Activated CD4-positive, alpha-beta memory T cell treated with anti-CD3 and anti-CD28 coated beads, Interleukin-2, amount 10 ng/mL, durations not matched to agents 7 days and 5 days (primary cell): ENCODE data around the gene LALBA. TPM values are rescaled to one million over a fixed set of nuclear protein-coding genes. Genes with fewer than 3 reads are reported as not detected.
"Not testable (repeated sequence)": the region's sequence is repeated elsewhere in the genome, so short reads cannot be mapped to it uniquely, and the experiment has no call there.

Source experiments
- CTCF ChIA-PET: fragments of 350-600 bp; sonication (Branson Sonifier 250); formaldehyde crosslinking; loops from one replicate; lab custom pipeline; 2021; ENCODE audit warnings: antibody characterized with exemption, inconsistent platforms; lab: Charles Lee
- POLR2A ChIA-PET: fragments of 350-600 bp; sonication (Branson Sonifier 250); formaldehyde crosslinking; loops from one replicate; lab custom pipeline; 2021; ENCODE audit warnings: antibody characterized with exemption; lab: Charles Lee
- DNase-seq: peaks from one replicate; pipeline ENCODE4 v3.0.0-alpha.2; 2020
- H3K27ac Mint-ChIP-seq: one replicate; pipeline ENCODE4 v1.8.0; 2021; ENCODE audit warnings: mild to moderate bottlenecking, mixed read lengths
- H3K27me3 Mint-ChIP-seq: one replicate; pipeline ENCODE4 v1.8.0; 2021; ENCODE audit warnings: mixed read lengths
- H3K36me3 Mint-ChIP-seq: one replicate; pipeline ENCODE4 v1.8.0; 2021; ENCODE audit warnings: low read depth, mixed read lengths
- H3K4me1 Mint-ChIP-seq: one replicate; pipeline ENCODE4 v1.8.0; 2021; ENCODE audit warnings: mixed read lengths
- H3K4me3 Mint-ChIP-seq: one replicate; pipeline ENCODE4 v1.8.0; 2021; ENCODE audit warnings: mild to moderate bottlenecking, mixed read lengths
- H3K9me3 Mint-ChIP-seq: one replicate; pipeline ENCODE4 v1.8.0; 2021; ENCODE audit warnings: mixed read lengths
- total RNA-seq, 2 experiments: library from RNA; stranded (reverse); gene quantifications; one replicate each; pipeline ENCODE4 v1.2.3, GENCODE V29; 2021

LALBA gene
- total RNA-seq, 2 experiments from 2014 or later = not detected

GRCh38 chr12:48567731-48568130 is 2.1 kb downstream of the LALBA start:
- H3K4me1 Mint-ChIP-seq = no peaks in the 10 kb centered on the region
- H3K36me3 Mint-ChIP-seq = no peaks in the 10 kb centered on the region
- ChIA-PET CTCF (interaction anchor here (0.6 kb wide), 1 partner anchor 185 kb away, joined by 3 read pairs; no protein-coding TSS in a partner anchor), POLR2A (no interaction called here)
- no peaks in the 10 kb centered on the region for H3K9me3 Mint-ChIP-seq
- peaks cover 14% of the 10 kb centered on the region for H3K27me3 Mint-ChIP-seq
- DNase-seq = no peak
- H3K4me3 Mint-ChIP-seq = no peak overlapping the region
- H3K27ac Mint-ChIP-seq = no peak overlapping the region

- no peak for DNase-seq
- Mint-ChIP-seq H3K27ac (no peak overlapping the region), H3K27me3 (no peaks in the 10 kb centered on the region), H3K4me3 (no peak overlapping the region), H3K9me3 (no peaks in the 10 kb centered on the region), H3K36me3 (no peaks in the 10 kb centered on the region), H3K4me1 (no peaks in the 10 kb centered on the region)
- ChIA-PET POLR2A (no interaction called here), CTCF (no interaction called here)
These were observed 11.9 kb downstream of the LALBA start for GRCh38 chr12:48557919-48558318.

- CTCF ChIA-PET = no interaction called here
- peaks cover 2% of the 10 kb centered on the region for H3K9me3 Mint-ChIP-seq
- DNase-seq = no peak
These were observed 13.2 kb downstream of the LALBA start for GRCh38 chr12:48556631-48557030.

GRCh38 chr12:48553666-48554343 is 16.0 kb downstream of the LALBA start:
- H3K4me1 Mint-ChIP-seq, H3K4me3 Mint-ChIP-seq, H3K9me3 Mint-ChIP-seq, H3K27ac Mint-ChIP-seq, CTCF ChIA-PET, POLR2A ChIA-PET, H3K36me3 Mint-ChIP-seq: not testable (repeated sequence)
- peak; percentile 31 for DNase-seq
- H3K27me3 Mint-ChIP-seq = peaks cover 15% of the 10 kb centered on the region

More at GRCh38 chr12:48556631-48557030, 13.2 kb downstream of the LALBA start:
- Mint-ChIP-seq H3K36me3 (no peaks in the 10 kb centered on the region), H3K4me1 (no peaks in the 10 kb centered on the region), H3K27ac (no peak overlapping the region), H3K27me3 (no peaks in the 10 kb centered on the region), H3K4me3 (no peak overlapping the region)
- POLR2A ChIA-PET = no interaction called here

- H3K9me3 Mint-ChIP-seq, H3K27ac Mint-ChIP-seq, CTCF ChIA-PET, H3K36me3 Mint-ChIP-seq, H3K4me3 Mint-ChIP-seq, H3K4me1 Mint-ChIP-seq, POLR2A ChIA-PET, DNase-seq: not testable (repeated sequence)
- peaks cover 20% of the 10 kb centered on the region for H3K27me3 Mint-ChIP-seq
These were observed 18.2 kb downstream of the LALBA start for GRCh38 chr12:48551636-48552035.

GRCh38 chr12:48547012-48547411 is 22.8 kb downstream of the LALBA start:
- H3K27ac Mint-ChIP-seq, H3K9me3 Mint-ChIP-seq, DNase-seq, H3K4me3 Mint-ChIP-seq, POLR2A ChIA-PET, H3K36me3 Mint-ChIP-seq, CTCF ChIA-PET, H3K4me1 Mint-ChIP-seq: not testable (repeated sequence)
- peaks cover 23% of the 10 kb centered on the region for H3K27me3 Mint-ChIP-seq

GRCh38 chr12:48545833-48546469 is 23.9 kb downstream of the LALBA start:
- H3K4me1 Mint-ChIP-seq = no peaks in the 10 kb centered on the region
- H3K9me3 Mint-ChIP-seq = no peaks in the 10 kb centered on the region
- DNase-seq = no peak
- ChIA-PET POLR2A (no interaction called here), CTCF (interaction anchor here (0.6 to 6.6 kb wide), 3 partner anchors 21 to 1262 kb away, joined by 3 to 101 read pairs (median 4); no protein-coding TSS in a partner anchor)
- no peak overlapping the region for H3K4me3 Mint-ChIP-seq
- H3K27ac Mint-ChIP-seq = no peak overlapping the region
- H3K27me3 Mint-ChIP-seq = peaks cover 23% of the 10 kb centered on the region
- H3K36me3 Mint-ChIP-seq = no peaks in the 10 kb centered on the region

- CTCF ChIA-PET = interaction anchor here (0.6 to 6.6 kb wide), 10 partner anchors 13 to 269 kb away, joined by 3 to 101 read pairs (median 4); no protein-coding TSS in a partner anchor
- H3K27ac Mint-ChIP-seq = no peak overlapping the region
- peak; percentile 60 for DNase-seq
- H3K27me3 Mint-ChIP-seq = peaks cover 2% of the 10 kb centered on the region
- peaks cover 3% of the 10 kb centered on the region for H3K4me1 Mint-ChIP-seq
- no peaks in the 10 kb centered on the region for H3K36me3 Mint-ChIP-seq
- H3K4me3 Mint-ChIP-seq = no peak overlapping the region
- POLR2A ChIA-PET = no interaction called here
- H3K9me3 Mint-ChIP-seq = no peaks in the 10 kb centered on the region
These were observed 27.4 kb downstream of the LALBA start for GRCh38 chr12:48542300-48542928.

DNA sequence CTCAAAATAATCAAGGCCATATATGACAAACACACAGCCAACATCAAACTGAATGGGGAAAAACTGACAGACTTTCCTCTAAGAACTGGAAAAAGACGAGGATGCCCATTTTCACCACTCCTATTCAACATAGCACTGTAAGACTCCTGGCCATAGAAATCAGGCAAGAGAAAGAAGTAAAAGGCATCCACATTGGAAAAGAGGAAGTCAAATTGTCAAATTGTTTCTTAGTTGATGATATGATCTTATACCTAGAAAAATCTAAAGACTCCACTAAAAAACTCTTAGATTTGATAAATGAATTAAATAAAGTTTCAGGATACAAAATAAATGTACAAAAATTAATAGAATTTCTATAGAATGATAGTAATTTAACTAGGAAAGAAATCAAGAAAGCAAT is 33.2 kb downstream of the LALBA start:
- H3K9me3 Mint-ChIP-seq = no peaks in the 10 kb centered on the region
- no peaks in the 10 kb centered on the region for H3K36me3 Mint-ChIP-seq

DNA sequence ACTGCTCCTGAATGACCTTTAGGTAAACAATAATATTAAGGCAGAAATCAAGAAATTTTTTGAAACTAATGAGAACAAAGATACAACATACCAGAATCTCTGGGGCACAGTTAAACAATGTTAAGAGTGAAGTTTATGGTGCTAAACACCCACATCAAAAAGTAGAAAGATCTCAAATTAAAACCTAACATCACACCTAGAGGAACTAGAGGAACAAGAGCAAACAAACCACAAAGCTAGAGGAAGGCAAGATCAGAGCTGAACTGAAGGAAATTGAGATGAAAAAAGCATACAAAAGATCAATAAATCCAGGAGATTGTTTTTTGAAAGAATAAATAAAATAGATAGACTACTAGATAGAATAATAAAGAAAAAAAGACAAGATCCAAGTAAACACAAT is 37.2 kb downstream of the LALBA start:
- H3K27ac Mint-ChIP-seq = no peak overlapping the region
- H3K36me3 Mint-ChIP-seq = no peaks in the 10 kb centered on the region
- no peaks in the 10 kb centered on the region for H3K4me1 Mint-ChIP-seq
- ChIA-PET POLR2A (no interaction called here), CTCF (interaction anchor here (2.2 kb wide), 1 partner anchor 85 kb away, joined by 7 read pairs; no protein-coding TSS in a partner anchor)
- H3K4me3 Mint-ChIP-seq = no peak overlapping the region
- no peaks in the 10 kb centered on the region for H3K27me3 Mint-ChIP-seq
- no peaks in the 10 kb centered on the region for H3K9me3 Mint-ChIP-seq
- DNase-seq = no peak

More for the DNA sequence above, 33.2 kb downstream of the LALBA start:
- Mint-ChIP-seq H3K27me3 (no peaks in the 10 kb centered on the region), H3K4me3 (no peak overlapping the region), H3K4me1 (peaks cover 3% of the 10 kb centered on the region), H3K27ac (no peak overlapping the region)
- DNase-seq = no peak
- CTCF ChIA-PET = interaction anchor here (1.2 kb wide), 1 partner anchor 82 kb away, joined by 4 read pairs; no protein-coding TSS in a partner anchor
- POLR2A ChIA-PET = no interaction called here

- no peak for DNase-seq
- Mint-ChIP-seq H3K27ac (no peak overlapping the region), H3K27me3 (no peaks in the 10 kb centered on the region), H3K4me3 (no peak overlapping the region), H3K9me3 (no peaks in the 10 kb centered on the region), H3K4me1 (no peaks in the 10 kb centered on the region), H3K36me3 (no peaks in the 10 kb centered on the region)
- POLR2A ChIA-PET = no interaction called here
- CTCF ChIA-PET = no interaction called here
These were observed 41.8 kb downstream of the LALBA start for GRCh38 chr12:48527891-48528670.

GRCh38 chr12:48525332-48525731 is 44.5 kb downstream of the LALBA start, which contains the start of gene OR8S1:
Gene OR8S1, plus strand, starts transcription at chr12:48525632. Its CDS starts 0 bp downstream, at chr12:48525632.
- no peak for DNase-seq
- Mint-ChIP-seq H3K27me3 (no peaks in the 10 kb centered on the region), H3K36me3 (no peaks in the 10 kb centered on the region), H3K9me3 (no peaks in the 10 kb centered on the region), H3K4me3 (no peak within 1 kb of the TSS), H3K4me1 (no peaks in the 10 kb centered on the region), H3K27ac (no peak within 1 kb of the TSS)
- ChIA-PET POLR2A (no interaction called here), CTCF (no interaction called here)
